Stimulated activated CD4-positive, alpha-beta T cell treated with anti-CD3 and anti-CD28 coated beads, TNF-alpha, amount 100 ng/mL, for 1 hour (primary cell): ENCODE results near the gene MORN5.
"Not testable (repeated sequence)": the region's sequence is repeated elsewhere in the genome, so short reads cannot be mapped to it uniquely, and the experiment has no call there.

ENCODE experiments used
- DNase-seq, 3 donors: peaks; one replicate each; pipeline ENCODE4 v3.0.0-alpha.2; 2020; ENCODE audit warnings: low read depth in 3 of 3, low spot score in 1 of 3

The MORN5 gene

GRCh38 chr9:122159026-122159924, at the start of gene MORN5, which contains the start of gene NDUFA8:
TSS of gene MORN5 (plus strand) at chr9:122159908. CDS start at chr9:122159973, 65 bp downstream.
TSS of gene NDUFA8 (minus strand) at chr9:122159779. CDS start at chr9:122159677, 102 bp downstream.
- peak; percentile 91 to 94 (median 92) for DNase-seq

- no peak for DNase-seq
Measured at GRCh38 chr9:122110100-122110833, 49.4 kb upstream of the MORN5 start.

GRCh38 chr9:122111413-122112085, 48.2 kb upstream of the MORN5 start:
- DNase-seq, result no peak

- no peak for DNase-seq
Measured at GRCh38 chr9:122112238-122112637, 47.5 kb upstream of the MORN5 start.

GRCh38 chr9:122113574-122113973, 46.1 kb upstream of the MORN5 start:
- DNase-seq, result no peak

GRCh38 chr9:122115176-122116035, 44.3 kb upstream of the MORN5 start:
- no peak for DNase-seq

- no peak for DNase-seq
Measured at GRCh38 chr9:122116040-122116439, 43.7 kb upstream of the MORN5 start.

GRCh38 chr9:122116448-122117173, 43.1 kb upstream of the MORN5 start:
- no peak for DNase-seq

GRCh38 chr9:122117241-122117640, 42.5 kb upstream of the MORN5 start:
- DNase-seq, result not testable (repeated sequence)

- no peak for DNase-seq
Measured at GRCh38 chr9:122118343-122119165, 41.2 kb upstream of the MORN5 start.

GRCh38 chr9:122119166-122119521, 40.6 kb upstream of the MORN5 start:
- DNase-seq, result no peak

GRCh38 chr9:122119721-122120120, 40.0 kb upstream of the MORN5 start:
- no peak for DNase-seq

- no peak for DNase-seq
Measured at GRCh38 chr9:122120316-122121071, 39.2 kb upstream of the MORN5 start.

GRCh38 chr9:122121391-122121790, 38.3 kb upstream of the MORN5 start:
- no peak for DNase-seq

- no peak for DNase-seq
Measured at GRCh38 chr9:122121931-122122330, 37.8 kb upstream of the MORN5 start.

GRCh38 chr9:122122468-122122867, 37.2 kb upstream of the MORN5 start:
- DNase-seq, result no peak

- DNase-seq, result peak; percentile 29 to 65 (median 41)
Measured at GRCh38 chr9:122122903-122123632, 36.6 kb upstream of the MORN5 start.

- DNase-seq, result no peak
Measured at GRCh38 chr9:122124048-122124447, 35.7 kb upstream of the MORN5 start.
